SK-N-SH (cell line): Measurements from ENCODE around the gene HDAC4. TPM values are rescaled to one million over a fixed set of nuclear protein-coding genes. Genes with fewer than 3 reads are reported as not detected.

Experiments
- CTCF ChIA-PET: fragments of 300-600, 350-600 bp; formaldehyde crosslinking; extraction: SDS; loops from one replicate; lab custom pipeline; 2021; lab: Yijun Ruan, JAX
- POLR2A ChIA-PET: fragments of 350-600 bp; sonication (Branson Sonifier 250); formaldehyde crosslinking; extraction: SDS; loops from one replicate; lab custom pipeline; 2020; ENCODE audit warnings: antibody characterized with exemption, inconsistent platforms; lab: Yijun Ruan, JAX
- DNase-seq: peaks from one replicate; pipeline ENCODE4 v3.0.0; 2012
- H2AFZ ChIP-seq: fragments of 200-600 bp; sonication (generic); 2 replicates; pipeline ENCODE4 v1.8.1; 2016; ENCODE audit warnings: antibody characterized with exemption, mild to moderate bottlenecking, low read depth
- H3F3A ChIP-seq: fragments of 200-600 bp; sonication (generic); replicated peaks from 2 replicates; pipeline ENCODE3; 2016; ENCODE audit warnings: antibody characterized with exemption, mild to moderate bottlenecking; ENCODE audit not compliant: insufficient read depth
- H3K27ac ChIP-seq, 2 experiments: fragments of 200-500 bp in 1 of 2; fragments of 200-600 bp in 1 of 2; sonication (Bioruptor generic) in 1 of 2; sonication (generic), shearing (Covaris generic) in 1 of 2; 2 replicates each; pipeline versions ENCODE4 v1.5.1 to v1.6.1; 2014 to 2016; ENCODE audit warnings: low read depth in 2 of 2, inconsistent platforms in 1 of 2, low read length in 1 of 2, mild to moderate bottlenecking in 1 of 2, mixed read lengths in 1 of 2
- H3K27me3 ChIP-seq: fragments of 200-600 bp; sonication (generic), shearing (Covaris generic); 2 replicates; pipeline ENCODE4 v1.6.1; 2016; ENCODE audit warnings: mixed run types; ENCODE audit not compliant: insufficient read depth
- H3K36me3 ChIP-seq, 2 experiments: fragments of 200-500 bp in 1 of 2; fragments of 200-600 bp in 1 of 2; sonication (Bioruptor generic) in 1 of 2; sonication (generic) in 1 of 2; replicated peaks in 1 of 2; 2 replicates each; pipeline versions ENCODE3 to v1.5.1; 2014 to 2016; ENCODE audit warnings: low read length in 1 of 2, mild to moderate bottlenecking in 1 of 2; ENCODE audit not compliant: insufficient read depth in 2 of 2, control insufficient read depth in 1 of 2
- H3K4me1 ChIP-seq, 2 experiments: fragments of 200-500 bp in 1 of 2; fragments of 200-600 bp in 1 of 2; sonication (Bioruptor generic) in 1 of 2; sonication (generic), shearing (Covaris generic) in 1 of 2; 2 replicates each; pipeline versions ENCODE4 v1.5.1 to v1.6.1; 2014 to 2016; ENCODE audit warnings: low read depth in 1 of 2, low read length in 1 of 2, mixed run types in 1 of 2; ENCODE audit not compliant: insufficient read depth in 2 of 2, control insufficient read depth in 1 of 2
- H3K4me2 ChIP-seq: fragments of 200-600 bp; sonication (generic), shearing (Covaris generic); 2 replicates; pipeline ENCODE4 v1.6.1; 2017; ENCODE audit warnings: mixed run types
- H3K4me3 ChIP-seq, 2 experiments: fragments of 200-500 bp in 1 of 2; fragments of 200-600 bp in 1 of 2; sonication (Bioruptor generic) in 1 of 2; sonication (generic), shearing (Covaris generic) in 1 of 2; 2 replicates each; pipeline versions ENCODE4 v1.5.1 to v1.8.1; 2014 to 2016; ENCODE audit warnings: low read depth in 2 of 2, inconsistent platforms in 1 of 2, low read length in 1 of 2, mild to moderate bottlenecking in 1 of 2, mixed read lengths in 1 of 2, moderate library complexity in 1 of 2
- H3K79me2 ChIP-seq: fragments of 200-600 bp; sonication (generic); 2 replicates; pipeline ENCODE4 v1.8.1; 2017; ENCODE audit warnings: mild to moderate bottlenecking; ENCODE audit not compliant: insufficient read depth
- H3K9ac ChIP-seq: fragments of 200-600 bp; sonication (generic); 2 replicates; pipeline ENCODE4 v1.6.1; 2017; ENCODE audit warnings: mixed run types
- H3K9me2 ChIP-seq: fragments of 200-600 bp; sonication (generic); 2 replicates; pipeline ENCODE4 v1.6.1; 2017; ENCODE audit warnings: mixed run types
- H3K9me3 ChIP-seq: fragments of 200-600 bp; sonication (generic); 2 replicates; pipeline ENCODE4 v1.6.1; 2017; ENCODE audit warnings: mixed run types, mild to moderate bottlenecking, moderate library complexity
- H4K20me1 ChIP-seq: fragments of 200-600 bp; sonication (generic); 2 replicates; pipeline ENCODE4 v1.6.1; 2017; ENCODE audit warnings: mild to moderate bottlenecking, mixed run types; ENCODE audit not compliant: insufficient read depth
- ELF1 ChIP-seq: IDR thresholded peaks from 2 replicates; pipeline ENCODE4 v1.4.0; 2012
- EP300 ChIP-seq, 2 experiments: IDR thresholded peaks; 2 replicates each; pipeline versions ENCODE4 v1.4.0 to v1.6.1; 2012; ENCODE audit warnings: borderline replicate concordance in 1 of 2, low read depth in 1 of 2, low read length in 1 of 2
- EZH2phosphoT487 ChIP-seq: fragments of 200-600 bp; sonication (generic); IDR thresholded peaks from 2 replicates; pipeline ENCODE4 v1.6.1; 2017; ENCODE audit warnings: low read depth, mixed run types, mild to moderate bottlenecking, antibody characterized with exemption, moderate library complexity, borderline replicate concordance
- FOSL2 ChIP-seq: IDR thresholded peaks from 2 replicates; pipeline ENCODE4 v1.4.0; 2012; ENCODE audit warnings: low read depth, mild to moderate bottlenecking, moderate library complexity, borderline replicate concordance
- FOXJ3 ChIP-seq: sonication (generic); formaldehyde crosslinking; IDR thresholded peaks from 2 replicates; pipeline ENCODE4 v1.5.1; 2020; ENCODE audit warnings: mild to moderate bottlenecking, missing genetic modification reagents
- FOXM1 ChIP-seq: IDR thresholded peaks from 2 replicates; pipeline ENCODE4 v1.4.0; 2012; ENCODE audit warnings: low read depth, mild to moderate bottlenecking
- GATA2 ChIP-seq: sonication (generic); formaldehyde crosslinking; IDR thresholded peaks from 2 replicates; pipeline ENCODE4 v1.5.0; 2020; ENCODE audit warnings: mild to moderate bottlenecking, missing genetic modification reagents
- JUND ChIP-seq: IDR thresholded peaks from 2 replicates; pipeline ENCODE4 v1.4.0; 2012
- MXI1 ChIP-seq: IDR thresholded peaks from 2 replicates; pipeline ENCODE4 v1.6.1; 2012; ENCODE audit warnings: mild to moderate bottlenecking, low read depth, low read length, improper control_type of control experiment
- POLR2AphosphoS5 ChIP-seq: IDR thresholded peaks from 2 replicates; pipeline ENCODE4 v1.6.1; 2012; ENCODE audit warnings: low read depth, low read length
- RXRA ChIP-seq: IDR thresholded peaks from 2 replicates; pipeline ENCODE4 v1.4.0; 2012; ENCODE audit warnings: low read depth, mild to moderate bottlenecking, borderline replicate concordance
- SIN3A ChIP-seq: IDR thresholded peaks from 2 replicates; pipeline ENCODE4 v1.6.1; 2012; ENCODE audit warnings: low read depth, mild to moderate bottlenecking, low read length, moderate library complexity, borderline replicate concordance
- SMC3 ChIP-seq: IDR thresholded peaks from 2 replicates; pipeline ENCODE4 v1.6.1; 2012; ENCODE audit warnings: low read depth, low read length, improper control_type of control experiment
- WGBS: methylation state at CpG from one replicate; pipeline ENCODE4 v1.1.6; 2017; ENCODE audit warnings: low lambda C conversion rate; 5-methylcytosine and 5-hydroxymethylcytosine counted together
- polyA plus RNA-seq, 3 experiments: library from polyadenylated mRNA; depleted of rRNA; stranded (reverse); fragments of >200 nt; gene quantifications; 2 replicates each; pipeline ENCODE4 v1.2.3, GENCODE V29; 2012
- TF ChIP-seq, protein P1 (sequence below): fragments of 150-350 bp; IDR thresholded peaks from 2 replicates; pipeline ENCODE4 v1.6.1; 2016; ENCODE audit warnings: mild to moderate bottlenecking, low read depth, low read length

Gene HDAC4
- polyA plus RNA-seq, 1 of the 3 experiments (the other 2 are of a cell fraction), result 5.5 TPM

DNA sequence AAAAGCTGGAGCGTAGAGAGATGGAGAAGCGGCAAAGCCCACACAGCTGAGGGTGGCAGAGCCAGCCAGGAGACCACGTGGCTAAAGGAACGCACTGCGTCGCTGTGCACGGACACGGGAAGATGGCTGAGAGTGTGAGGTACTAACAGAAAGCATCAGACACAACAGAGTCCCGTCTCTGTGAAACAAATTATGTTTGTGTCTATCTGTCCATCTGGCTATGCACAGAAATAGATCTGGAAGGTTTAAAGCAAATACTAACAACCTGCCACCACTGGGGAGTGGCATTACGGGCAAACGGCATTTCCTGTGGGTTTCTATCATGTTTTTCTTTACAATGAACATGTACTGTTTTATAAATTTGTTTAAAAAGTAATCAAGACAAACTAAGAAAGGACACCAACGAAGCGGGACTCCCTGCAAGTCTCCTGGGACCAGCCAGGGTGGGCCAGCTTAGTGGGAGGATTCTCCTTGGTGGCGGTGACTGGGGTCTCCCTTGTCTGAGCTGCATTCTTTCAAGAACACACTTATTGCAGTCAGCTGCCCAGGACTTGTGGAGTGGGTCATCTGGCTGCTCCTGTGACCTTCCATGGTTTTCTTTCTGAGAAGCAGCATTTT lies 290.8 kb downstream of the HDAC4 start:
- no peaks in the 10 kb centered on the region for H3K9me3 ChIP-seq
- H3K4me3 ChIP-seq, result no peak overlapping the region
- H4K20me1 ChIP-seq, result no peaks in the 10 kb centered on the region
- H3K27ac ChIP-seq, result peak overlapping the region in 1 of 2 experiments; percentile 36; a peak in 1 of 4 replicates
- 90% methylated on average over 14 of the region's 14 CpGs for WGBS
- ChIA-PET POLR2A (no interaction called here), CTCF (interaction anchor here (1.0 to 5.4 kb wide), 2 partner anchors 15 to 70 kb away, joined by 3 to 101 read pairs; no protein-coding TSS in a partner anchor)
- TF ChIP-seq EP300 (IDR thresholded peaks at IDR 0.05; ENCODE audit: borderline replicate concordance in 1 of 2, low read depth in 1 of 2, low read length in 1 of 2), result no peak
- no peak for TF ChIP-seq RXRA
- TF ChIP-seq SIN3A, result no peak
- TF ChIP-seq GATA2 (CRISPR knock-in tag), result no peak
- TF ChIP-seq FOSL2, result no peak
- TF ChIP-seq EZH2phosphoT487, result no peak
- no peak for TF ChIP-seq SMC3
- no peak for TF ChIP-seq ELF1
- no peak for TF ChIP-seq FOXM1
- no peak for TF ChIP-seq POLR2AphosphoS5
- no peak for TF ChIP-seq MXI1
- TF ChIP-seq JUND, result no peak
- TF ChIP-seq, protein P1, sequence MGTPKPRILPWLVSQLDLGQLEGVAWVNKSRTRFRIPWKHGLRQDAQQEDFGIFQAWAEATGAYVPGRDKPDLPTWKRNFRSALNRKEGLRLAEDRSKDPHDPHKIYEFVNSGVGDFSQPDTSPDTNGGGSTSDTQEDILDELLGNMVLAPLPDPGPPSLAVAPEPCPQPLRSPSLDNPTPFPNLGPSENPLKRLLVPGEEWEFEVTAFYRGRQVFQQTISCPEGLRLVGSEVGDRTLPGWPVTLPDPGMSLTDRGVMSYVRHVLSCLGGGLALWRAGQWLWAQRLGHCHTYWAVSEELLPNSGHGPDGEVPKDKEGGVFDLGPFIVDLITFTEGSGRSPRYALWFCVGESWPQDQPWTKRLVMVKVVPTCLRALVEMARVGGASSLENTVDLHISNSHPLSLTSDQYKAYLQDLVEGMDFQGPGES, result no peak
- H3K4me1 ChIP-seq, result peaks cover 0 to 61% of the 10 kb centered on the region in 2 experiments; a peak in 1 of 4 replicates
- no peaks in the 10 kb centered on the region for H3F3A ChIP-seq
- peaks cover 0 to 14% of the 10 kb centered on the region in 2 experiments for H3K36me3 ChIP-seq
- H3K9ac ChIP-seq, result no peak overlapping the region
- H2AFZ ChIP-seq, result no peak overlapping the region
- no peak for DNase-seq
- no peaks in the 10 kb centered on the region for H3K79me2 ChIP-seq
- H3K27me3 ChIP-seq, result no peaks in the 10 kb centered on the region
- H3K4me2 ChIP-seq, result no peak overlapping the region
- no peaks in the 10 kb centered on the region for H3K9me2 ChIP-seq

DNA sequence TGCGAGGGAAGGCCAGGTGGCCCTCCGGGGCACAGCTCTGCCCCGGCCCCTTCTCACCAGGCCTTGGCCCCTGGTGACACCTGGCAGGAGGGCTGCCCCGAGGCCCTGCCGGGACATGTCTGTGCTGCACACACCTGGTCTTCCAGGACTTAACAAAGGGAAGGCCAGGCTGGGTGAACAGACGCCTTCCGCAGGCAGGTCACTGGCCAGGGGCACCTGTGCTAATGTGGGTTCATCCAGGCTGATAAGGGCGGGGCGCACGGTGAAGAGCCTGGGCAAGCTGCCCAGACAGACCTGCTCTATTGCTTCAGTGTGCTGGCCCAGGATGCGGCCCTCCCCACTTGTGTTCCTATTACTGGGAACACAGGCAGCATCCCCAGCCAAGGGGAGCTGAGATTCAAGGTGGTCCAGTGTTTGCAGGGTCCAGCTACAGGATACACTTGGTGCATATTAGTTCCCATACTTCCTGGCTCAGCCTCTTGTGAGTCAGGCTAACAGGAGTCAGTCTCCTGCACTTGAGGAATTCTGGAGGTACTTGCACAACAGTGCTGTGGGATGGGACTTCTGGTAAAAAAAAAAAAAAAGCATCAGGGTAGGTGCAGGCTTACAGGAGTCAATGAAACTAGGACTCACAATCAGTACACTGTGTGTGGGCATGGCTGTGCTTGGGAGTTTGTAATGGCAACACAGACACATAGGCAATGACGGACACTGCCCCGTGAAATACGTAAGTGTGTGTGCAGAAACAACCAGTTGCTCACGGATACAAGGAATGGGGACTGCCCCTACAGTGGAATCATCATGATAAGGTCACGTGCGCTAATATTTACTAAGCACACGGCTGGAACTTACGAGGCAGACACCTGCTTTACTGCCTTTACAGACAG lies 291.5 kb downstream of the HDAC4 start:
- ChIA-PET POLR2A (no interaction called here), CTCF (interaction anchor here (0.7 to 5.5 kb wide), 5 partner anchors 14 to 83 kb away, joined by 3 to 101 read pairs (median 39); no protein-coding TSS in a partner anchor)
- no peak for DNase-seq
- H3F3A ChIP-seq, result no peaks in the 10 kb centered on the region
- no peak for TF ChIP-seq GATA2 (CRISPR knock-in tag)
- no peak for TF ChIP-seq FOXJ3 (CRISPR knock-in tag)
- no peaks in the 10 kb centered on the region for H4K20me1 ChIP-seq
- H3K4me3 ChIP-seq, result no peak overlapping the region
- no peak overlapping the region for H3K9ac ChIP-seq
- no peaks in the 10 kb centered on the region for H3K9me3 ChIP-seq
- peak overlapping the region in 1 of 2 experiments; percentile 43; a peak in 1 of 4 replicates for H3K27ac ChIP-seq
- peaks cover 0 to 54% of the 10 kb centered on the region in 2 experiments; a peak in 1 of 4 replicates for H3K4me1 ChIP-seq
- 93% methylated on average over 14 of the region's 19 CpGs for WGBS
- peaks cover 0 to 18% of the 10 kb centered on the region in 2 experiments for H3K36me3 ChIP-seq
- H3K9me2 ChIP-seq, result no peaks in the 10 kb centered on the region
- H3K27me3 ChIP-seq, result no peaks in the 10 kb centered on the region
- H3K4me2 ChIP-seq, result no peak overlapping the region
- H3K79me2 ChIP-seq, result no peaks in the 10 kb centered on the region
- no peak overlapping the region for H2AFZ ChIP-seq
